ENCODE results near the gene LRRC1. TPM values are rescaled to one million over a fixed set of nuclear protein-coding genes. Genes with fewer than 3 reads are reported as not detected.

LRRC1 gene
- total RNA-seq, 1 donor from 2014 or later, result 36.2 TPM

GRCh38 chr6:53944543-53944942 is 149.7 kb downstream of the LRRC1 start:
- no peaks in the 10 kb centered on the region for H3K4me1 Mint-ChIP-seq (ENCODE audit: low read depth)
- no peak for DNase-seq (ENCODE audit: low spot score, unreplicated experiment)
- H3K9me3 Mint-ChIP-seq (ENCODE audit: low read depth), result peaks cover 22% of the 10 kb centered on the region
- peaks cover 4% of the 10 kb centered on the region for H3K27me3 Mint-ChIP-seq
- no peak overlapping the region for H3K4me3 Mint-ChIP-seq (ENCODE audit: low read depth)
- TF ChIP-seq, protein P1, sequence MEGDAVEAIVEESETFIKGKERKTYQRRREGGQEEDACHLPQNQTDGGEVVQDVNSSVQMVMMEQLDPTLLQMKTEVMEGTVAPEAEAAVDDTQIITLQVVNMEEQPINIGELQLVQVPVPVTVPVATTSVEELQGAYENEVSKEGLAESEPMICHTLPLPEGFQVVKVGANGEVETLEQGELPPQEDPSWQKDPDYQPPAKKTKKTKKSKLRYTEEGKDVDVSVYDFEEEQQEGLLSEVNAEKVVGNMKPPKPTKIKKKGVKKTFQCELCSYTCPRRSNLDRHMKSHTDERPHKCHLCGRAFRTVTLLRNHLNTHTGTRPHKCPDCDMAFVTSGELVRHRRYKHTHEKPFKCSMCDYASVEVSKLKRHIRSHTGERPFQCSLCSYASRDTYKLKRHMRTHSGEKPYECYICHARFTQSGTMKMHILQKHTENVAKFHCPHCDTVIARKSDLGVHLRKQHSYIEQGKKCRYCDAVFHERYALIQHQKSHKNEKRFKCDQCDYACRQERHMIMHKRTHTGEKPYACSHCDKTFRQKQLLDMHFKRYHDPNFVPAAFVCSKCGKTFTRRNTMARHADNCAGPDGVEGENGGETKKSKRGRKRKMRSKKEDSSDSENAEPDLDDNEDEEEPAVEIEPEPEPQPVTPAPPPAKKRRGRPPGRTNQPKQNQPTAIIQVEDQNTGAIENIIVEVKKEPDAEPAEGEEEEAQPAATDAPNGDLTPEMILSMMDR (IDR thresholded peaks at IDR 0.05; ENCODE audit: unreplicated experiment), result no peak
- H3K27ac Mint-ChIP-seq, result no peak overlapping the region
- peaks cover 1% of the 10 kb centered on the region for H3K36me3 Mint-ChIP-seq (ENCODE audit: insufficient read depth)

DNA sequence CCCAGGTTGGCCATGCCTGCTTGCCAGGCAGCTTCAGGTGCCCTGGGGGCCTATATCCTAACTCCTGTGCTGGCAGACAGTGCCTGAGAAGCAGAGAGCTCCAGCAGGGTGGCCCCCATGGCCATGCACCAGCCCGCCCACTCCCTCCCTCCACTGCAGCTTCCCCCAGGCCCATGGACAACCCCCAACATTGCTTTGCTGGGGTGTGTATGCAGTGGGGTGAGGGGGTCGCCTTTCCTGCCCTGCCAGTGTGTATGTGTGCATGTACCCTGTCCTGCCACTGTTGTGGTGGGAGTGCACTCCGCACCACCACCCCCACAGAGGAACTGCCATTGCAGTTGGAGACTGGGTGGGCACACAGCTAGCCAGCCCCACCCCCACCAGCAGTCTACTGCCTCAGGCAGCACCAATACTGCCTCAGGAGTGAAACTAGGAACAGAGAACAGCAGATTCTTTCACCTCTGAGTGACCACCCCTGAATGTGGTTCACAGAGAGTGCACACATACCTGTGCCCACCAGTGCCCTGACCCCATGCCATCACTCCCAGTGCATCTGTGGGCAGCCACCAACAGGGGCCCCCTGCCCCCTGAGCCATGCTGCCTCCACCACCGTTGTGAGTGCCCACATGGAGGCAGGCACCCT is 151.1 kb downstream of the LRRC1 start:
- Mint-ChIP-seq H3K36me3 (ENCODE audit: insufficient read depth) (peaks cover 1% of the 10 kb centered on the region), H3K27ac (no peak overlapping the region), H3K27me3 (peaks cover 4% of the 10 kb centered on the region), H3K4me3 (ENCODE audit: low read depth) (no peak overlapping the region), H3K4me1 (ENCODE audit: low read depth) (no peaks in the 10 kb centered on the region), H3K9me3 (ENCODE audit: low read depth) (peaks cover 29% of the 10 kb centered on the region)
- TF ChIP-seq, protein P1 (IDR thresholded peaks at IDR 0.05; ENCODE audit: unreplicated experiment), result no peak
- no peak for DNase-seq (ENCODE audit: low spot score, unreplicated experiment)

- Mint-ChIP-seq H3K27ac (no peak overlapping the region), H3K4me3 (ENCODE audit: low read depth) (no peak overlapping the region), H3K36me3 (ENCODE audit: insufficient read depth) (peaks cover 1% of the 10 kb centered on the region), H3K9me3 (ENCODE audit: low read depth) (peaks cover 29% of the 10 kb centered on the region), H3K4me1 (ENCODE audit: low read depth) (no peaks in the 10 kb centered on the region), H3K27me3 (no peaks in the 10 kb centered on the region)
- TF ChIP-seq, protein P1 (IDR thresholded peaks at IDR 0.05; ENCODE audit: unreplicated experiment), result no peak
- no peak for DNase-seq (ENCODE audit: low spot score, unreplicated experiment)
Observed at GRCh38 chr6:53947780-53948179, 153.0 kb downstream of the LRRC1 start.

DNA sequence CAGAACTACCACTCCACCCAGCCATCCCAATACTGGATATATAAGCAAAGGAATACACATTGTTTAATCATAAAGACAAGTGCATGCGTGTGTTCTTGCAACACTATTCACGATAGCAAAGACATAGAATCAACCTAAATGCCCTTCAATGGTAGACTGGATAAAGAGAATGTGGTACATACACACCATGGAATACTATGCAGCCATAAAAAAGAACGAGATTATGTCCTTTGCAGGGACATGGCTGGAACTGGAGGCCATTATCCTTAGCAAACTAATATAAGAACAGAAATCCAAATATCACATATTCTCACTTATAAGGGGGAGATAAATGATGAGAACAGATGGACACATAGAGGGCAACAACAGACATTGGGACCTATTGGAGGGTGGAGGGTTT is 156.6 kb downstream of the LRRC1 start:
- peaks cover 3% of the 10 kb centered on the region for H3K4me1 Mint-ChIP-seq (ENCODE audit: low read depth)

DNA sequence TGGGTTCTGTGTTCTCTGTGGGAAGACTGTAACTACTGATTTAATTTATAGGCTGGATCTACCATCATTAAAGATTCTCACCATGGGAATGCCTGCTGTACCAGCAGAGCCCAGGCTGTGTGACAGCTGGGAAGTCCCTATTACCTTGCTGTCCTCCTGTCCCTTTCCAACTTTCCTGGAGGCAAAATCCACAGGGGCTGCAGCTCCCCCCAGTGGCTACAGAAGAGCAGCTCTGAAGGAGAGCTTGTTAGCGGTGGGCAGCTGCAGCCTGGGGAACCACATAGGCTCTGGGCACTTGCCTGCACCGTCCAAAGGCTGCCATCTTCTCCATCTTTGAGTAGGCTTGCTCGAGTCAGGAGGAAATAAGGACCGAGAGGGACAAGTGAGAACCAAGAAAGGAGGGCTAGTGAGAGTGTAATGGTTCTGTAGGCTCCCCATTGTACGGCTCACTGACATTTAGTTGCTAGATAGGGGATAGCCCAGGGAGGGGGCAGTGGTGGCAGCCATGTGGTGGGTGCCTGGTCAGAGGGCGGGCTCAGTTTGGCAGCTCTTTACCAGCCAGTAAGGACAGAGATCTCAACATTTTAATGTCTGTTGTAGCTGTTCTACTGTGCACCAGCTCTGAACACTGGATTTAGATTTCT is 161.4 kb downstream of the LRRC1 start:
- H3K4me3 Mint-ChIP-seq (ENCODE audit: low read depth), result no peak overlapping the region
- no peaks in the 10 kb centered on the region for H3K9me3 Mint-ChIP-seq (ENCODE audit: low read depth)
- TF ChIP-seq, protein P1 (IDR thresholded peaks at IDR 0.05; ENCODE audit: unreplicated experiment), result peak; percentile 78
- no peak overlapping the region for H3K27ac Mint-ChIP-seq
- H3K27me3 Mint-ChIP-seq, result no peaks in the 10 kb centered on the region
- H3K36me3 Mint-ChIP-seq (ENCODE audit: insufficient read depth), result no peaks in the 10 kb centered on the region
- DNase-seq (ENCODE audit: low spot score, unreplicated experiment), result peak; percentile 44
- H3K4me1 Mint-ChIP-seq (ENCODE audit: low read depth), result peaks cover 3% of the 10 kb centered on the region

More for the DNA sequence above, 156.6 kb downstream of the LRRC1 start:
- Mint-ChIP-seq H3K27ac (no peak overlapping the region), H3K4me3 (ENCODE audit: low read depth) (no peak overlapping the region), H3K9me3 (ENCODE audit: low read depth) (peaks cover 29% of the 10 kb centered on the region), H3K27me3 (no peaks in the 10 kb centered on the region), H3K36me3 (ENCODE audit: insufficient read depth) (peaks cover 1% of the 10 kb centered on the region)
- DNase-seq (ENCODE audit: low spot score, unreplicated experiment), result no peak
- TF ChIP-seq, protein P1 (IDR thresholded peaks at IDR 0.05; ENCODE audit: unreplicated experiment), result no peak

Measured in progenitor cell of endocrine pancreas (in vitro differentiated cells).